Liver (tissue), 3 donors: ENCODE data around the gene GTPBP1.

Source experiments
- JUND ChIP-seq, 2 donors: IDR thresholded peaks; 2 replicates each; pipeline ENCODE4 v1.6.1; 2016; ENCODE audit warnings: antibody characterized with exemption in 2 of 2
- TAF1 ChIP-seq: conservative IDR thresholded peaks from 2 replicates; pipeline ENCODE4 v1.6.1; 2016; ENCODE audit warnings: antibody characterized with exemption, mild to moderate bottlenecking
- TF ChIP-seq, protein P1 (sequence below): fragments of 150-350 bp; IDR thresholded peaks from 2 replicates; pipeline ENCODE4 v1.5.1; 2017; ENCODE audit warnings: improper control_type of control experiment, low read depth, low read length; ENCODE audit not compliant: missing input control
- TF ChIP-seq, protein P2 (sequence below): IDR thresholded peaks from 2 replicates; pipeline ENCODE4 v1.6.1; 2016; ENCODE audit warnings: antibody characterized with exemption, mild to moderate bottlenecking
- donor health status: healthy.
- donor health status: healthy.

DNA sequence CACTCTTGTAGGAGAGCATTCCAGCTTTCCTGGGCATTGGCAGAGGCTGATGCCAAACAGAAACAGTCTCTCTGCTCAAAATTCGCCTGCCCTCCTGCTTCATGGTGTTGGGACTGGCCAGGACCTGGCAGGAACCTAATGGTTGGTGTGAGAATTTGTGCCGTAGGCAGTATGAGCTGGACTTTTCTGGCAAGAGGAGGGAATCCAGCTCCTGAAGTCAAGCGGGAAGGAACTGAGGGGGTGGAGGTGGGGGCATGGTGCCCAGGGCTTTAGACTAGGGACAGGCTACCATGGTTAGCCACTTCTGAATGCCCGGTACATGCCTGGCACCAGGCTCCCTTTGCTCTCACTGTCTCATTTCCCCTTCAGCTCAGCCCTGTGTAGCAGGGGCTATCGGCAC lies 30.9 kb upstream of the GTPBP1 start:
- TF ChIP-seq, protein P1, sequence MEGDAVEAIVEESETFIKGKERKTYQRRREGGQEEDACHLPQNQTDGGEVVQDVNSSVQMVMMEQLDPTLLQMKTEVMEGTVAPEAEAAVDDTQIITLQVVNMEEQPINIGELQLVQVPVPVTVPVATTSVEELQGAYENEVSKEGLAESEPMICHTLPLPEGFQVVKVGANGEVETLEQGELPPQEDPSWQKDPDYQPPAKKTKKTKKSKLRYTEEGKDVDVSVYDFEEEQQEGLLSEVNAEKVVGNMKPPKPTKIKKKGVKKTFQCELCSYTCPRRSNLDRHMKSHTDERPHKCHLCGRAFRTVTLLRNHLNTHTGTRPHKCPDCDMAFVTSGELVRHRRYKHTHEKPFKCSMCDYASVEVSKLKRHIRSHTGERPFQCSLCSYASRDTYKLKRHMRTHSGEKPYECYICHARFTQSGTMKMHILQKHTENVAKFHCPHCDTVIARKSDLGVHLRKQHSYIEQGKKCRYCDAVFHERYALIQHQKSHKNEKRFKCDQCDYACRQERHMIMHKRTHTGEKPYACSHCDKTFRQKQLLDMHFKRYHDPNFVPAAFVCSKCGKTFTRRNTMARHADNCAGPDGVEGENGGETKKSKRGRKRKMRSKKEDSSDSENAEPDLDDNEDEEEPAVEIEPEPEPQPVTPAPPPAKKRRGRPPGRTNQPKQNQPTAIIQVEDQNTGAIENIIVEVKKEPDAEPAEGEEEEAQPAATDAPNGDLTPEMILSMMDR: no peak
- no peak for TF ChIP-seq JUND (IDR thresholded peaks at IDR 0.05)
- TF ChIP-seq TAF1: no peak
- TF ChIP-seq, protein P2, sequence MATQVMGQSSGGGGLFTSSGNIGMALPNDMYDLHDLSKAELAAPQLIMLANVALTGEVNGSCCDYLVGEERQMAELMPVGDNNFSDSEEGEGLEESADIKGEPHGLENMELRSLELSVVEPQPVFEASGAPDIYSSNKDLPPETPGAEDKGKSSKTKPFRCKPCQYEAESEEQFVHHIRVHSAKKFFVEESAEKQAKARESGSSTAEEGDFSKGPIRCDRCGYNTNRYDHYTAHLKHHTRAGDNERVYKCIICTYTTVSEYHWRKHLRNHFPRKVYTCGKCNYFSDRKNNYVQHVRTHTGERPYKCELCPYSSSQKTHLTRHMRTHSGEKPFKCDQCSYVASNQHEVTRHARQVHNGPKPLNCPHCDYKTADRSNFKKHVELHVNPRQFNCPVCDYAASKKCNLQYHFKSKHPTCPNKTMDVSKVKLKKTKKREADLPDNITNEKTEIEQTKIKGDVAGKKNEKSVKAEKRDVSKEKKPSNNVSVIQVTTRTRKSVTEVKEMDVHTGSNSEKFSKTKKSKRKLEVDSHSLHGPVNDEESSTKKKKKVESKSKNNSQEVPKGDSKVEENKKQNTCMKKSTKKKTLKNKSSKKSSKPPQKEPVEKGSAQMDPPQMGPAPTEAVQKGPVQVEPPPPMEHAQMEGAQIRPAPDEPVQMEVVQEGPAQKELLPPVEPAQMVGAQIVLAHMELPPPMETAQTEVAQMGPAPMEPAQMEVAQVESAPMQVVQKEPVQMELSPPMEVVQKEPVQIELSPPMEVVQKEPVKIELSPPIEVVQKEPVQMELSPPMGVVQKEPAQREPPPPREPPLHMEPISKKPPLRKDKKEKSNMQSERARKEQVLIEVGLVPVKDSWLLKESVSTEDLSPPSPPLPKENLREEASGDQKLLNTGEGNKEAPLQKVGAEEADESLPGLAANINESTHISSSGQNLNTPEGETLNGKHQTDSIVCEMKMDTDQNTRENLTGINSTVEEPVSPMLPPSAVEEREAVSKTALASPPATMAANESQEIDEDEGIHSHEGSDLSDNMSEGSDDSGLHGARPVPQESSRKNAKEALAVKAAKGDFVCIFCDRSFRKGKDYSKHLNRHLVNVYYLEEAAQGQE: no peak
